Cardiac fibroblast (primary cell): Measurements from ENCODE around the gene KREMEN2.

Experiments used
- DNase-seq, 2 donors: peaks; one replicate each; pipeline versions ENCODE4 v3.0.0 to v3.0.0-alpha.2; 2010; ENCODE audit warnings: low read depth in 2 of 2
- H3K4me3 ChIP-seq, 2 donors: replicated peaks in 1 of 2; 1 replicate in 1 of 2; 2 replicates in 1 of 2; pipeline ENCODE4 v1.5.1; 2011; ENCODE audit warnings: low read depth in 2 of 2, low read length in 2 of 2, mild to moderate bottlenecking in 2 of 2, moderate library complexity in 1 of 2
- TF ChIP-seq, protein P1 (sequence below): IDR thresholded peaks from one replicate; pipeline ENCODE4 v1.5.1; 2011; ENCODE audit warnings: low read depth, mild to moderate bottlenecking, low read length, inconsistent platforms

The KREMEN2 gene

DNA sequence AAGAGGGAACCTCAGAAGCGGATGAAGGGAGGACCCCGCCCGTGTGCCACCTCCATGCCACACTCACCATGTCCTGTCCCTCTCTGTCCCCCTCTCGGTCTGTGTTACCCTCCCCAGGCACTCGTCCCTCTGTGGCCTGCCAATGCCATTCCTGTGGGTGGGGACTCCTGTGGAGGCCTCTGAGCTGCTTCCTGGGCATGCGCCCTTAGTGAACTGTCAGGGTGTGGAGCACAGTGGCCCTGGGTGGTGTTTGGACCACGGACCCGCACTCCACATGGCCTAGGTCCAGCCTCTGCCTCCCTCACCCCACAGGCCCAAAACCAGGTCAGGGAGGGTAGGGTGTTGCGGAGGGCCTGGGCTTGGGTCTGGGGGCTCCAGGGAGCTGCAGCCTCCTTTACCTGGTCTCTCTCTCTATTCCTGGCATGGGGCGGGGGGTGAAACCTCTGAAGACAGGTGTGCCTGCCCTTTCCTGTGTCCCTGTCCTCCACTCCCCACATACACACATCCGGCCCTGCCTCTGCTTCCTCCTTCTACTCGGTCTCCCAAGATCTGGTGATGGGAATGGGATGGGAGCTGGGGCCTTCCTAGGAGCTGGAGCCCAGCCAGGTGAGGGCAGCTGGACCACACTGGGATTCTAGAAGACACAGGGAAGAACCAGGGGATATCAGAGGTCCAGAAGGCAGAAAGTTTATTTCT is 27.6 kb downstream of the KREMEN2 start:
- no peak for DNase-seq
- TF ChIP-seq, protein P1, sequence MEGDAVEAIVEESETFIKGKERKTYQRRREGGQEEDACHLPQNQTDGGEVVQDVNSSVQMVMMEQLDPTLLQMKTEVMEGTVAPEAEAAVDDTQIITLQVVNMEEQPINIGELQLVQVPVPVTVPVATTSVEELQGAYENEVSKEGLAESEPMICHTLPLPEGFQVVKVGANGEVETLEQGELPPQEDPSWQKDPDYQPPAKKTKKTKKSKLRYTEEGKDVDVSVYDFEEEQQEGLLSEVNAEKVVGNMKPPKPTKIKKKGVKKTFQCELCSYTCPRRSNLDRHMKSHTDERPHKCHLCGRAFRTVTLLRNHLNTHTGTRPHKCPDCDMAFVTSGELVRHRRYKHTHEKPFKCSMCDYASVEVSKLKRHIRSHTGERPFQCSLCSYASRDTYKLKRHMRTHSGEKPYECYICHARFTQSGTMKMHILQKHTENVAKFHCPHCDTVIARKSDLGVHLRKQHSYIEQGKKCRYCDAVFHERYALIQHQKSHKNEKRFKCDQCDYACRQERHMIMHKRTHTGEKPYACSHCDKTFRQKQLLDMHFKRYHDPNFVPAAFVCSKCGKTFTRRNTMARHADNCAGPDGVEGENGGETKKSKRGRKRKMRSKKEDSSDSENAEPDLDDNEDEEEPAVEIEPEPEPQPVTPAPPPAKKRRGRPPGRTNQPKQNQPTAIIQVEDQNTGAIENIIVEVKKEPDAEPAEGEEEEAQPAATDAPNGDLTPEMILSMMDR: no peak
- H3K4me3 ChIP-seq: no peak overlapping the region

GRCh38 chr16:2992383-2993081 is 28.5 kb downstream of the KREMEN2 start:
- no peak overlapping the region for H3K4me3 ChIP-seq
- TF ChIP-seq, protein P1: no peak
- DNase-seq: no peak

- no peak for DNase-seq
- TF ChIP-seq, protein P1: no peak
- no peak overlapping the region for H3K4me3 ChIP-seq
Observed at GRCh38 chr16:2996298-2996697, 32.2 kb downstream of the KREMEN2 start.

GRCh38 chr16:2999929-3000328 is 35.9 kb downstream of the KREMEN2 start:
- H3K4me3 ChIP-seq: no peak overlapping the region
- TF ChIP-seq, protein P1: no peak
- DNase-seq: no peak

- no peak overlapping the region for H3K4me3 ChIP-seq
- DNase-seq: no peak
- TF ChIP-seq, protein P1: no peak
Observed at GRCh38 chr16:3000540-3000939, 36.5 kb downstream of the KREMEN2 start.

- TF ChIP-seq, protein P1: no peak
- no peak overlapping the region for H3K4me3 ChIP-seq
Observed at GRCh38 chr16:3001316-3001715, 37.2 kb downstream of the KREMEN2 start.

More at GRCh38 chr16:3001316-3001715, 37.2 kb downstream of the KREMEN2 start:
- no peak for DNase-seq
